GM21447 (cell line): ENCODE data around the gene HSPA12B.

Source experiments
- ATAC-seq: cut with Tn5 transposase; IDR thresholded peaks from one replicate; pipeline ENCODE4 v1.9.1; 2021; ENCODE audit not compliant: unreplicated experiment

The HSPA12B gene

GRCh38 chr20:3732327-3733118 is at the start of gene HSPA12B:
HSPA12B (plus strand) TSS chr20:3732685; CDS start chr20:3738675, 5,990 bp downstream.
- no peak for ATAC-seq

- ATAC-seq, result no peak
Observed at GRCh38 chr20:3685341-3685740, 47.1 kb upstream of the HSPA12B start.

- ATAC-seq, result no peak
Observed at GRCh38 chr20:3686421-3686820, 46.1 kb upstream of the HSPA12B start.

- ATAC-seq, result no peak
Observed at GRCh38 chr20:3686867-3687321, 45.6 kb upstream of the HSPA12B start.

- ATAC-seq, result no peak
Observed at GRCh38 chr20:3687655-3688054, 44.8 kb upstream of the HSPA12B start.

- ATAC-seq, result no peak
Observed at GRCh38 chr20:3689978-3690377, 42.5 kb upstream of the HSPA12B start.

- ATAC-seq, result no peak
Observed at GRCh38 chr20:3690413-3690812, 42.1 kb upstream of the HSPA12B start.

- no peak for ATAC-seq
Observed at GRCh38 chr20:3691306-3691705, 41.2 kb upstream of the HSPA12B start.

- ATAC-seq, result no peak
Observed at GRCh38 chr20:3691897-3692296, 40.6 kb upstream of the HSPA12B start.

- no peak for ATAC-seq
Observed at GRCh38 chr20:3692706-3693294, 39.7 kb upstream of the HSPA12B start.

- no peak for ATAC-seq
Observed at GRCh38 chr20:3693376-3693775, 39.1 kb upstream of the HSPA12B start.

GRCh38 chr20:3694864-3695263 is 37.6 kb upstream of the HSPA12B start:
- ATAC-seq, result no peak

GRCh38 chr20:3696200-3696599 is 36.3 kb upstream of the HSPA12B start:
- no peak for ATAC-seq

- no peak for ATAC-seq
Observed at GRCh38 chr20:3696745-3697587, 35.5 kb upstream of the HSPA12B start.

GRCh38 chr20:3697588-3698305 is 34.7 kb upstream of the HSPA12B start:
- no peak for ATAC-seq

GRCh38 chr20:3698591-3699001 is 33.9 kb upstream of the HSPA12B start:
- ATAC-seq, result no peak

- no peak for ATAC-seq
Observed at GRCh38 chr20:3699037-3699436, 33.4 kb upstream of the HSPA12B start.

- ATAC-seq, result no peak
Observed at GRCh38 chr20:3701061-3701998, 31.2 kb upstream of the HSPA12B start.

GRCh38 chr20:3702611-3703391 is 29.7 kb upstream of the HSPA12B start:
- no peak for ATAC-seq
